GM12801 (cell line): ENCODE results near the gene CPLANE2.

Experiments
- TF ChIP-seq, protein P1 (sequence below): IDR thresholded peaks from one replicate; pipeline ENCODE4 v1.5.1; 2011; ENCODE audit warnings: control low read depth; ENCODE audit not compliant: insufficient read length; ENCODE audit errors: extremely low read depth

Gene CPLANE2

DNA sequence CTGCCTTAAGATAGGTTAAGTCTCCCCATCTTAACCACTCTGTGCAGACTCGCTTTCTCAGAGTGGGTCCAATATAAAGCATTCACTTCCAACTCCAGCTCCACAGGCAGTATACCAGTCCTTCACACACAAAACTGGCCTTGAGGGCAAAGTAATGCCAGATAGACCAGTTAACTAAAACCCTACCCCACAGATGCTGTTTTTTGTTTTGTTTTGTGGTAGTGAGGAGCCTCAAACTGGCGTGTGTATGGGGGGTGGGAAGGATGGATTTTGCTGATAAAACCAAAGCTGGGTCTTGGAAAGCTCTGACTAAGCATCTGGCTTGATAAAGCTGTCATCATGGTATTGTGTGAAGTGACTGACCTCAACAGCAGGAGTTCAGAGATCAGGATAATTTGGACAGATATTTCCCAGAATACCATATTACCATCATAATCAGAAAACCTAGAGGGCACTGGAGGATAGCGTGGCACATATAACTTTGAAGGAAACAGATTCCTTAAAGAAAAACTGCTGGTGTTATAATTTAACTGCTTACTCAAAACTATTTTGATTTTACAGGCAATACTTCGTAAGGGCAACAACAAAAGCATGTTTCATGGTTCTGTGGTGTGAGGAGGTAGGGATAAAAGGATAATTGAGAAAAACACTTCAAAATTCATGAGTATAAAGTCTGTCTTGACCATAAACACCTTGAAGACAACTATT, 29.6 kb upstream of the CPLANE2 start:
- TF ChIP-seq, protein P1, sequence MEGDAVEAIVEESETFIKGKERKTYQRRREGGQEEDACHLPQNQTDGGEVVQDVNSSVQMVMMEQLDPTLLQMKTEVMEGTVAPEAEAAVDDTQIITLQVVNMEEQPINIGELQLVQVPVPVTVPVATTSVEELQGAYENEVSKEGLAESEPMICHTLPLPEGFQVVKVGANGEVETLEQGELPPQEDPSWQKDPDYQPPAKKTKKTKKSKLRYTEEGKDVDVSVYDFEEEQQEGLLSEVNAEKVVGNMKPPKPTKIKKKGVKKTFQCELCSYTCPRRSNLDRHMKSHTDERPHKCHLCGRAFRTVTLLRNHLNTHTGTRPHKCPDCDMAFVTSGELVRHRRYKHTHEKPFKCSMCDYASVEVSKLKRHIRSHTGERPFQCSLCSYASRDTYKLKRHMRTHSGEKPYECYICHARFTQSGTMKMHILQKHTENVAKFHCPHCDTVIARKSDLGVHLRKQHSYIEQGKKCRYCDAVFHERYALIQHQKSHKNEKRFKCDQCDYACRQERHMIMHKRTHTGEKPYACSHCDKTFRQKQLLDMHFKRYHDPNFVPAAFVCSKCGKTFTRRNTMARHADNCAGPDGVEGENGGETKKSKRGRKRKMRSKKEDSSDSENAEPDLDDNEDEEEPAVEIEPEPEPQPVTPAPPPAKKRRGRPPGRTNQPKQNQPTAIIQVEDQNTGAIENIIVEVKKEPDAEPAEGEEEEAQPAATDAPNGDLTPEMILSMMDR: no peak

DNA sequence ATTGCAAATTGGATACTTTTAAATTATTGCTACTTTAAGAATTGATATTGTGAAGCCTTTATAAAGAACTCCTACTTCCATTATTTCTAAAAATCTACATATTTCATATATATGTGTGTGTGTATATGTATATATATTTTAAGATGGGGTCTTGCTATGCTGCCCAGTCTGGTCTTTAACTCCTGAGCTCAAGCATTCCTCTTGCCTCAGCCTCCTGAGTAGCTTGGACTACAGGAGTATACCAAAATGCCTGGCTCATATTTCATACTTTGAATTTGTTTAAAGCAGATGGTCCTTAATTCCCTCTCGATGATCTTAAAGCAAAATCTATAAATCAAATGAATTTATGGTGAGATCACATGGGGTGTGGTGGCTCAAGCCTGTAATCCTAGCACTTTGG, 25.1 kb upstream of the CPLANE2 start:
- TF ChIP-seq, protein P1: no peak

DNA sequence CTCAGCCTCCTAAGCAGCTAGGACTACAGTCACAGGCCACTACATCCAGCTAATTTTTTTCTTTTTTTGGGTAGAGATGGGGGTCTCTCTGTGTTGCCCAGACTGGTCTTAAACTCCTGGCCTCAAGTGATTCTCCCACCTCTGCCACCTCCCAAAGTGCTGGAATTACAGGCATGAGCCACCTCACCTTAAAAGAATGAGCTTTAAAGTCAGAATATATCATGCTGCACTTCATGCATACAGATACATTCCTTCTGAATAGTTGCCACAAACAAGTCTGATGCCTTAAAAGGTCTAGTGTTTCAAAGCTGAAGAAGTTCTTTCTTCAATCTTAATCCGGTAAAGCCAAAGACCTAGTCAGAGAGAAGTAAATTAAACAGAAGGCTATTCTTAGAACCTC, 23.8 kb upstream of the CPLANE2 start:
- TF ChIP-seq, protein P1: no peak

DNA sequence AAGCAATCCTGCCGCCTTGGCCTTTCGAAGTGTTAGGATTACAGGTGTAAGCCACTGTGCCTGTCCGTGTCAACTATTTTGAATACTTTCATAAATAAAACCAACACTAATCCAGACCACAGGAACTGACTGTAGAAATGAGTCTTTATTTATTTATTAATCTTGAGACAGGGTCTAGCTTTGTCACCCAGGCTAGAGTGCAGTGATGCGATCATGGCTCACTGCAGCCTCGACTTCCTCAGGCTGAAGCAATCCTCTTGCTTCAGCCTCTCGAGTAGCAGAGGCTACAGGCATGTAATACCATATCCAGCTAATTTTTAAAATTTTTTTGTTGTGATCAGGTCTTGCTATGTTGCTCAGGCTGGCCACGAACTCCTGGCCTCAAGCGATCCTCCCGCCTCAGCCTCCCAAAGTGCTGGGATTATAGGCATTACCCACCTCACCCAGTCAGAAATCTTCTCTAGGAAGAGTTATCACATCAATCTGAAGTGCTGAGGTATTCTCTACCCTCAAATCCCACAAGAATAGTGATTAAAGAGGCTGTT, 21.7 kb upstream of the CPLANE2 start:
- TF ChIP-seq, protein P1: no peak

DNA sequence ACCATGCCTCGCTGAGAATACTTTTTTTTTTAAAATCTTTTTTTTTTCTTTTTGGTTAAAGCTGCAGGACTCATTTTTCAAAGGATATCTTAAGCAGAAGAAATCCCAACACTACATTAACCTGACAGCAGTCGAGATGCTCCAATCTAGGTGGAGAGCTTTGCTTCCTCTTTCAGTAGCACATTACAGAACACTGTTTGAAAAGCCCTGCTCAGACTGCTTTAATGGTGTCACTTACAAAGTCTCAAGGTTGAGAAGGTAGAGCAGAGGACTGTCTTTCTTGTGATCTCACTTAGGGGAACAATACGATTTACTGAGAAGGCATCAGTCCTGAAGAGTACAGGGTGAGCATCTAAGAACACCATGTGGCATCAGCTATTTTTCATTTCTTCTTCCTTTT, 21.0 kb upstream of the CPLANE2 start:
- TF ChIP-seq, protein P1: no peak

DNA sequence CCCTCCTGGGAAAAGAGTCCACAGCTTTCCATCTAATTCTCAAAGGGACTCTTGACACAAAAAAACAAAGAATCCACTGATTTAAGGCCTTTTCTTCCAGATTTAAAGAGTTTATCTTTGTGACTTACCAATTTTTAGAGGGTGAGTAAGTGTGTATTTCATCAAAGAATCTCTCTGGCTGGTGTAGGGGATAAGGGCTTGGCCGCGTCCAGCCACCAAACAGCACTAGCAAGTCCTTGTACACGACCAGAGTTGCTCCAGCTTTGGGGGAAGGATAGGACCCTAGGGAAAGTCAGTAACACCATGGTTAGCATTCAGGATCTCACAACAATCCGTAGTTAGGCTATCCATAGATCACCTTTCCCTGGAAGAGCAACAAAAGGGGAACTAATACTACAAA, 19.5 kb upstream of the CPLANE2 start:
- TF ChIP-seq, protein P1: no peak

DNA sequence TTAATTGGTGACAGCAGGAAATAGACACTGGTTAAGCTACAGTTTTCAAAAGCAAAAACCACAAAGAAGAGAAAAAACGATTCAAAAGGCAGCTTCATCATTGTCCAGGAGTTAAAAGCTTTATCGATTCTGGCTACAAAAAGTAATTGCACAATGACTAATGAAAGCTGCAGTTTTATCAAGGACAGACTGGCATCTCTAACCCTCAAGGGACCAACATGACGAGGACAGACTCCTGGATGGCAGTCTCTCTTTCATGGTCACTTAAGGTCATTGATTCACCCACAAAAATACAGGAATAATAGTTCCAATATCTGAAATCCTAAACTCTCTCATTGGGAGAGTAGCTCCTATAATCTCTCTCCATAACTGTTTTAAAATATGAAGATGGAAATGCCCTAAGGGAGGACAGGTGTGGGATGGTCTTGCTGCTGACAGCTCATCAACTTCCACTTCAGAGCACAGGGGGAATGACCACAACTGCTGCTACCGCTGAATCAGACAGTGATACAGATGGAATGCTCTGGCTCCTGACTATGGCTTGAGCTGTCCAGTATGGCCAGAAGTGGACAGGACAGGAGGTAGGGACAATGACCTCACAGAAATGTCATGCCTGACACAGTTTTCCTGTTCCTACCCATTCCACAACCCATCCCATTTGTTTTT, 17.4 kb upstream of the CPLANE2 start:
- TF ChIP-seq, protein P1: no peak
